Activated CD8-positive, alpha-beta memory T cell treated with anti-CD3 and anti-CD28 coated beads for 24 hours (primary cell): Measurements from ENCODE around the gene DEDD2.

Experiments used
- DNase-seq: peaks from one replicate; pipeline ENCODE4 v3.0.0-alpha.2; 2020

The DEDD2 gene

GRCh38 chr19:42169486-42170413 lies 47.7 kb downstream of the DEDD2 start:
- no peak for DNase-seq

- DNase-seq, result no peak
These were observed 49.3 kb downstream of the DEDD2 start for GRCh38 chr19:42168206-42168605.

GRCh38 chr19:42166316-42166715 lies 51.2 kb downstream of the DEDD2 start:
- no peak for DNase-seq

DNA sequence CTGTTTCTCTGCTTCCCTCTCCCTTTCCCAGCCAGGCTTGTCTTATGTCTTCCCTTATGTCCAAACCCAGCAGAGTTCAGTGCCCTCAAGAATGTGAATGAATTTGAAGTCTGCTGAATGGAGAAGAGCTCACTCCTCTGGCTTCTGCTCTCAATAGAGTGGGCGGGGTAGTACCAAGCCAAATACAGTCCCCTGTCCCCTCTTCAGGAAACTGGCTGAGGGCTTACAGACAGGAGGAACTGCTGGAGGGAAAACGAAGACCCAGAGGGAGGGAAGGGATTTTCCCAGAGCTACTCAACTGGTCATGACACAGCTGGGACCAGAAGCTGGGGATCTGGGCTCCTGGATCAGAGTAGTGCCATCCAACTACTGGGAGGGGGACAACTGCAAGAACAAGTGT lies 52.3 kb downstream of the DEDD2 start:
- no peak for DNase-seq

GRCh38 chr19:42161616-42162263 lies 55.7 kb downstream of the DEDD2 start:
- no peak for DNase-seq

DNA sequence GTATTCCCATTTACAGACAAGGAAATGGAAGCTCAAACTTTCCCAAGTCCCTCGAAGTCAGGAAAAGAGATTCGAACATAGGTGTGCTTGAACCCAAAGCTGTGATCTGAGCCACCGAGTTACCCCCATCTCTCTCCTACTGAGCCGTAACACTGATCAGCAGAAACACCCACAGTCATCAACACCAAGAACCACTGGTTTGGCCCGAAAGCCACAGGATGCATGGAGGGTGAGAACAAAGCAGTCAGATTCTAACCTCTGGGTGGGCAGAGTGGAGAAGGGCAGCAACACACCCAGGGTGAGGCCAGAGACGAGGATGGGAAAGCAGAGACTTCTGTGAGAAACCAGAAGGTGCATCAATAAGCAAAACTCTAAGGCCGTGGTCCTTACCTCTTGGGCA lies 57.5 kb downstream of the DEDD2 start:
- no peak for DNase-seq

DNA sequence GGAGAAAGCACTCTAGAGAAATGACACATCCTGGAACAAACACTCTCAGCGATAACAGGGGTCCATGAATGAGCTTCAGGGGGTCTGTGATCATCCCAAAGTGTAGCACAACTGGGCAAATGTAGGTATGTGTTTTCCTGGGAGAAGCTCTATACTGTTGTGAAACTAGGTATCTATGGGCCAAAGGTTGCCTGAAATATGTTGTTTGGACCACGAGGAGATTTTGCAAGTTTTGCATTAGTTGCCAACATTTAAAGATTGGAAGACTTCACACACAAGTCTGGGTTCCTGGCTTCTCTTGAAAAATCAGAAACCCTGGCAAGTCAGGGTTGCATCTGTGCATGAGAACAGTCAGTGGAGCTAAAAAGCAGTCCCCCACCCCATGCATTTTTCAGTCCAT lies 58.6 kb downstream of the DEDD2 start:
- no peak for DNase-seq

DNA sequence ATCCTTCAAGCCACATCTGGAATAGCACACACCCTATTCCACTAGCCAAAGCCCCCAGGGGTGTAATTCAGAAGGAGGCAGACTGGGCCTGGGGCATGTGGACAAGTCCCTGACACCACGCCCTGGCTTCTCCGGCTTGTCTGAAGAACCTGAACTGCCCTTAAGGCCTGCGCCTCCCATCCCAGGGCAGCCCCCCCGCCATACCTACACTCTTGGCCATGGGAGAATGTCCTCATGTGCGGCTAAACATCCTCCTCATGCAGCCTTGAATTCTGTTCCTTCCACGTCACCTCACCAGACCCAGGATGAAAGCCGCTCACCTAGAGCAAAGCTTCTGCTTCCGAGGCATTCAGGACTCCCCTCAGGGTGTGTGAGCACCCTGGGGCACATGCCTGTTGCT lies 60.9 kb downstream of the DEDD2 start:
- no peak for DNase-seq

GRCh38 chr19:42155796-42156195 lies 61.7 kb downstream of the DEDD2 start:
- DNase-seq, result no peak

DNA sequence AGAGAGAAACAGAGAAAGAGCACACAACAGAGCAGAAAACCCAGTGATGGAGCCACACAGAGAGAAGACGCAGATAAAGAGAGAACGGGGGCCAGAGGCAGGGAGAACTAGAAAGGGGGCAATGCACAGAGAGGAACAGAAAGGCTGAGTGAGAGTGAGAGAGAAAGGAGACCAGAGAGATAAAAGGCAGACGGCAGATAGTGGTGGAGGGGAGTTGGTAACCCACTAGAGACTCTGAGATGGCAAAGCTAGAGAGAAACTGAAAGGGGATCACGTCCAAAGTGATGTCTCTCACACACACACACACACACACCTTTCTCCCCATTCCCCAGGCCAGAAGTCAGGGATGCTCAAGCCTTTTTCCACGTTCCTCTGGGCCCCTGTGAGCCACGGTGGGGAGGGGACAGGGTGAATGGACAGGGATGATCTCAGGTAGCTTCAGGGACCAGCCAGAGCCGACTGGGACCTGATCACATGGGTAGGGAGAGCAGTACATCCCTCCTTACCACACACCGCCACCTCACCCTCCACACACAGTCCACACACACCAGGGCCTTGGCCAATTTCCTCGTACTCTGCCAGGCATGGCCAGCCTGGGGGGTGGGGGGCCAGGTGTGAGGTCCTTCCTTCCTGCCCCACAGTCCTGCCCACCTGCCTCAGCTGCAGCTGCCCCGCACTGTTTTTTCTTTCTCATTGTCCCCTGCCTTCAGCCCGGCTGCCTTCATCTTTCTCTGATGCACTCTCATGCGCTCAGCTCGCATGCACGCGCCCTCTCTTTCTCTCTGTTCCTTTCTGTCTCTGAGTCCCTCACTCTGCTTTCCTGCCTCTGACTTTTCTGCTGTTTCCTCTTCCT lies 62.8 kb downstream of the DEDD2 start:
- no peak for DNase-seq

- DNase-seq, result no peak
These were observed 63.6 kb downstream of the DEDD2 start for GRCh38 chr19:42153672-42154433.

GRCh38 chr19:42152910-42153671 lies 64.4 kb downstream of the DEDD2 start:
- DNase-seq, result no peak

DNA sequence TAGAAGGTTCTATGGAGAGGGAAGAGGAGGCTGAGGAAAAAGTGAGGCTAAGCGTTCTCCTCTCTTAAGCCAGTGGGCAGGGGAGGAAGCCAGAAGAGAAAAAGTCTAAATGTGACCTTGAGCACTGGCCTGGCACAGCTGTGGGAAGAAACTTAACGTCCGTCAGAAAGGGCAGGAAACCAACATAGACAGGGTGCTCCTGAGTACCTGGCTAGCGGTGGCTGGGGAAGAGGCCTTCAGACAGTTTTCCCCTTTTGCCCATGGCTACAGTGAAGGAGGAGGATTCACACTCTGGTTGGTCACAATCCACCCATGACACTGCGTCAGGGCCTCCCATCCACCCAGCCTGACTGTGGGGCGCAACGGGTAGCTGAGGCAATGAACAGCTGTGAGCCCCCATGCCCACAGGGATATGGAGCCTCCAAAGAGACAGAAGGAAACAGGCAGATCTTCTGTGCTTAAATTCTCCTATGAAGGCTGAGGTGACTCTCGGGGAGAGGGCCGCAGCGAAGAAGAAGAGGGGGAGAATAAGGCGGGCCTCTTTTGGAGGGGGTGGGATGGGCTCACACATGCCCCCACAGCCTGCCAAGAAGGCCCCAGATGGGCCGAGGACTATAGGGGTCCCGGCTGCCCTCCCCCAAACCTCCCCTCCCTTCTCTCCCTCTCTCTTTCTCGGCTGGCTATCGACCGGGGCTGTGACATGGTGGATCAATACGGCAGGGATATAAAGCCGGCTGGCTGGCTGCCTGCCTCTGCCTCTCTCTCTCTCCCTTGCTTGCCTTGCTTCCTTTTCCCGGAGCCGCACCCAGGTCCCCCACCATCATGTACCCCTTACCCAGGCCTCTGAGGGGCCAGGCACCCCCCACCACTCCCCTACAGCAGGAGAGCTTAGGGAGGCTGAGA lies 65.4 kb downstream of the DEDD2 start:
- no peak for DNase-seq

GRCh38 chr19:42150911-42151361 lies 66.5 kb downstream of the DEDD2 start:
- DNase-seq, result no peak

DNA sequence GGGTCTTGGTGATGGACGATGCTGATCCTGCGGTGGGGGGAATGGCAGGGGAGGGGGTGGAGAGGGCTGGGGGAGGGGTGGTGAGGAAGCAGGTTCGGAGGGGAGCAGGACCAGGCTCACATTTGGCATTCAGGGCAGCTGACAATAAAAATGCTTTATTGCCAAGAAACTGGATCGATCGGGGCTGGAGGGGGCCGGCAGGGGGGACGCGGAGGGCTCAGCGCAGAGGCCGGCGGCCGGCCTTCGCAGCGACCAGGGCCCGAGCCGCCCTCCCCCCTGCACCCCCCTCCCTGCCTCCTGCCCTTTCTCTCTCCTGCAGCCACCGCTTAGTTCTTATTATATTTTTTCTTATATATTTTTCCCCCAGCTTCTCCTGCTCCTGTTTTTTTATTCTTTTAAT lies 67.1 kb downstream of the DEDD2 start:
- no peak for DNase-seq

- no peak for DNase-seq
These were observed 67.9 kb downstream of the DEDD2 start for GRCh38 chr19:42149447-42150202.
